ENCODE results near the gene MLST8.

Gene MLST8

DNA sequence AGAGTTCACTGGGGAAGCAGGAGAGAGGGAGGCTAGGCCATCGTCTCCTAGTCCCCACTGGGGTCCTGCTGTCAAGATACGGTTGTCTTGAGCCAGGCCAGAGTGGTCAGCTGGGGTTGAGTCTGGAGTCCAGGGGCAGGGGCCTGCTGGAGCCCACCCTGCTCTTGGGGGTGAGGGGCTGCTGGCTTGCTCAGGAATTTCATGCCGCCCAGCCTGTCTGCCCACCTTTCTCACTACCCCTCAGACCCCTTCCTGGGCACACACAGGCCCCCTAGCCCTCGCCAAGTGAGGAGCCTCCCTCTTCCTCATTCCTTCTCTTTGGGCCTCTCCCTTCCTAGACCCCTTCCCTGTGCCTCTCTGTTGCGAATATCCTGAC lies 48.4 kb upstream of the MLST8 start:
- Histone ChIP-seq H3K9me3 (ENCODE audit: control insufficient read depth, insufficient read depth, low read depth, low read length) (no peaks in the 10 kb centered on the region), H3K27ac (ENCODE audit: extremely low read depth, low read depth, low read length) (no peak overlapping the region), H3K36me3 (ENCODE audit: control insufficient read depth in 2 of 2, insufficient read depth in 1 of 2, low read length in 2 of 2) (peaks cover 0 to 34% of the 10 kb centered on the region in 2 experiments; a peak in 2 of 3 replicates), H3K4me1 (ENCODE audit: control insufficient read depth, insufficient read depth, low read length) (no peaks in the 10 kb centered on the region), H3K4me3 (ENCODE audit: low read depth, low read length) (peak overlapping the region; percentile 19)
- POLR2A ChIA-PET = no interaction called here
- TF ChIP-seq, protein P1, sequence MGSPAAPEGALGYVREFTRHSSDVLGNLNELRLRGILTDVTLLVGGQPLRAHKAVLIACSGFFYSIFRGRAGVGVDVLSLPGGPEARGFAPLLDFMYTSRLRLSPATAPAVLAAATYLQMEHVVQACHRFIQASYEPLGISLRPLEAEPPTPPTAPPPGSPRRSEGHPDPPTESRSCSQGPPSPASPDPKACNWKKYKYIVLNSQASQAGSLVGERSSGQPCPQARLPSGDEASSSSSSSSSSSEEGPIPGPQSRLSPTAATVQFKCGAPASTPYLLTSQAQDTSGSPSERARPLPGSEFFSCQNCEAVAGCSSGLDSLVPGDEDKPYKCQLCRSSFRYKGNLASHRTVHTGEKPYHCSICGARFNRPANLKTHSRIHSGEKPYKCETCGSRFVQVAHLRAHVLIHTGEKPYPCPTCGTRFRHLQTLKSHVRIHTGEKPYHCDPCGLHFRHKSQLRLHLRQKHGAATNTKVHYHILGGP (tag by site-specific recombination; IDR thresholded peaks at IDR 0.05) = no peak
- TF ChIP-seq, protein P2, sequence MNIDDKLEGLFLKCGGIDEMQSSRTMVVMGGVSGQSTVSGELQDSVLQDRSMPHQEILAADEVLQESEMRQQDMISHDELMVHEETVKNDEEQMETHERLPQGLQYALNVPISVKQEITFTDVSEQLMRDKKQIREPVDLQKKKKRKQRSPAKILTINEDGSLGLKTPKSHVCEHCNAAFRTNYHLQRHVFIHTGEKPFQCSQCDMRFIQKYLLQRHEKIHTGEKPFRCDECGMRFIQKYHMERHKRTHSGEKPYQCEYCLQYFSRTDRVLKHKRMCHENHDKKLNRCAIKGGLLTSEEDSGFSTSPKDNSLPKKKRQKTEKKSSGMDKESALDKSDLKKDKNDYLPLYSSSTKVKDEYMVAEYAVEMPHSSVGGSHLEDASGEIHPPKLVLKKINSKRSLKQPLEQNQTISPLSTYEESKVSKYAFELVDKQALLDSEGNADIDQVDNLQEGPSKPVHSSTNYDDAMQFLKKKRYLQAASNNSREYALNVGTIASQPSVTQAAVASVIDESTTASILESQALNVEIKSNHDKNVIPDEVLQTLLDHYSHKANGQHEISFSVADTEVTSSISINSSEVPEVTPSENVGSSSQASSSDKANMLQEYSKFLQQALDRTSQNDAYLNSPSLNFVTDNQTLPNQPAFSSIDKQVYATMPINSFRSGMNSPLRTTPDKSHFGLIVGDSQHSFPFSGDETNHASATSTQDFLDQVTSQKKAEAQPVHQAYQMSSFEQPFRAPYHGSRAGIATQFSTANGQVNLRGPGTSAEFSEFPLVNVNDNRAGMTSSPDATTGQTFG (tag by site-specific recombination; IDR thresholded peaks at IDR 0.05; ENCODE audit: borderline replicate concordance) = no peak
- TF ChIP-seq ZNF155 (tag by site-specific recombination; IDR thresholded peaks at IDR 0.05) (no peak), ZNF624 (tag by site-specific recombination; IDR thresholded peaks at IDR 0.05) (no peak), ZNF664 (tag by site-specific recombination; IDR thresholded peaks at IDR 0.05) (no peak), ZNF211 (tag by site-specific recombination; IDR thresholded peaks at IDR 0.05; ENCODE audit: low read depth) (no peak), OSR2 (tag by site-specific recombination; IDR thresholded peaks at IDR 0.05) (no peak), ZNF175 (tag by site-specific recombination; IDR thresholded peaks at IDR 0.05) (no peak)
- TF ChIP-seq, protein P3, sequence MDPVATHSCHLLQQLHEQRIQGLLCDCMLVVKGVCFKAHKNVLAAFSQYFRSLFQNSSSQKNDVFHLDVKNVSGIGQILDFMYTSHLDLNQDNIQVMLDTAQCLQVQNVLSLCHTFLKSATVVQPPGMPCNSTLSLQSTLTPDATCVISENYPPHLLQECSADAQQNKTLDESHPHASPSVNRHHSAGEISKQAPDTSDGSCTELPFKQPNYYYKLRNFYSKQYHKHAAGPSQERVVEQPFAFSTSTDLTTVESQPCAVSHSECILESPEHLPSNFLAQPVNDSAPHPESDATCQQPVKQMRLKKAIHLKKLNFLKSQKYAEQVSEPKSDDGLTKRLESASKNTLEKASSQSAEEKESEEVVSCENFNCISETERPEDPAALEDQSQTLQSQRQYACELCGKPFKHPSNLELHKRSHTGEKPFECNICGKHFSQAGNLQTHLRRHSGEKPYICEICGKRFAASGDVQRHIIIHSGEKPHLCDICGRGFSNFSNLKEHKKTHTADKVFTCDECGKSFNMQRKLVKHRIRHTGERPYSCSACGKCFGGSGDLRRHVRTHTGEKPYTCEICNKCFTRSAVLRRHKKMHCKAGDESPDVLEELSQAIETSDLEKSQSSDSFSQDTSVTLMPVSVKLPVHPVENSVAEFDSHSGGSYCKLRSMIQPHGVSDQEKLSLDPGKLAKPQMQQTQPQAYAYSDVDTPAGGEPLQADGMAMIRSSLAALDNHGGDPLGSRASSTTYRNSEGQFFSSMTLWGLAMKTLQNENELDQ (tag by site-specific recombination; IDR thresholded peaks at IDR 0.05; ENCODE audit: low read depth) = no peak
- CTCF ChIA-PET = interaction anchor here (1.8 kb wide), 1 partner anchor 38 kb away, joined by 7 read pairs; no protein-coding TSS in a partner anchor

DNA sequence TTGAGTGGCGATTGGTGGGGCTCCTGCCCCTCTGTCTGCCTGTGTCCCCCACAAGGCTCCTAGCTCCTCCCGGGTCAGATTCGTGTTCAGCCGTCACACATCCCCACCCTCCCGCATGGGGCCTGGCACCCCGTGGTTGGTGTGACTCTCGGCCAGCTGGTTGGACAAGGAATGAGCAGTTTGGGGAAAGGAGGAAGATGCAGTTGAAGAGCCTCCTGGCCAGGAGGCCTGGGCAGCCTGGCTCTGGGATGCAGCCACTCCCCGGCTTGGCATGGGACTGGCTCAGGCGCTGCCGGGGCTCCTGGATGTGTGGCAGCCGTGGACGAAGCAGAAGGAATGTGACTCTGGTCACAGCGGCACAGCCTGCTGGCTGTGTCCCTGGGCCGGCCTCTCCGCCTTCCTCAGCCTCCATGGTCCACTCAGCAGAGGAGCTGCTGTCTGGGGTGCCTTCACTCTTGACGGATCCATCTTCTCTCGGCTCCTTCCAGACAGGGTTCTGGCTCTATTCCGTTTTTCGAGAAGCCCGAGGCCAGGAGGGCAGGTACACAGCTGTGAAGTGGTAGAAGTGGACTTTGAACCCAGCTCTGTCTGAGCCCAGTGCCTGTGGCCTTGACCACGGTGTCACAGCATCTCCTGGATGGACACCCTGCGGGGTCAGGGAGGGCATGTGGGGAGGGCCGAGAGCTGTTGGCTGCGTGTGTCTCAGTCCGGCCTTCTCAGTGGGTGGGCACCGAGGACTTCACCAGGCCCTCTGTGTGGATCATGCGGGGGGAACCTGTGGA lies 47.6 kb upstream of the MLST8 start:
- no peaks in the 10 kb centered on the region for H3K9me3 ChIP-seq (ENCODE audit: control insufficient read depth, insufficient read depth, low read depth, low read length)
- peaks cover 0 to 26% of the 10 kb centered on the region in 2 experiments; a peak in 2 of 3 replicates for H3K36me3 ChIP-seq (ENCODE audit: control insufficient read depth in 2 of 2, insufficient read depth in 1 of 2, low read length in 2 of 2)
- TF ChIP-seq, protein P4, sequence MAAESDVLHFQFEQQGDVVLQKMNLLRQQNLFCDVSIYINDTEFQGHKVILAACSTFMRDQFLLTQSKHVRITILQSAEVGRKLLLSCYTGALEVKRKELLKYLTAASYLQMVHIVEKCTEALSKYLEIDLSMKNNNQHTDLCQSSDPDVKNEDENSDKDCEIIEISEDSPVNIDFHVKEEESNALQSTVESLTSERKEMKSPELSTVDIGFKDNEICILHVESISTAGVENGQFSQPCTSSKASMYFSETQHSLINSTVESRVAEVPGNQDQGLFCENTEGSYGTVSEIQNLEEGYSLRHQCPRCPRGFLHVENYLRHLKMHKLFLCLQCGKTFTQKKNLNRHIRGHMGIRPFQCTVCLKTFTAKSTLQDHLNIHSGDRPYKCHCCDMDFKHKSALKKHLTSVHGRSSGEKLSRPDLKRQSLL (tag by site-specific recombination; IDR thresholded peaks at IDR 0.05) = peak; percentile 31; the same call in 1 of the 2 replicates
- no peak for TF ChIP-seq ZNF585B (tag by site-specific recombination; IDR thresholded peaks at IDR 0.05)
- H3K27ac ChIP-seq (ENCODE audit: extremely low read depth, low read depth, low read length) = no peak overlapping the region
- ChIA-PET CTCF (interaction anchor here (1.0 to 1.8 kb wide), 2 partner anchors 13 to 37 kb away, joined by 3 to 7 read pairs; no protein-coding TSS in a partner anchor), POLR2A (interaction anchor here (0.7 to 1.6 kb wide), 2 partner anchors 79 to 100 kb away, joined by 3 to 4 read pairs; partner anchors contain the start of gene DNASE1L2)
- H3K4me3 ChIP-seq (ENCODE audit: low read depth, low read length) = no peak overlapping the region
- no peaks in the 10 kb centered on the region for H3K4me1 ChIP-seq (ENCODE audit: control insufficient read depth, insufficient read depth, low read length)

DNA sequence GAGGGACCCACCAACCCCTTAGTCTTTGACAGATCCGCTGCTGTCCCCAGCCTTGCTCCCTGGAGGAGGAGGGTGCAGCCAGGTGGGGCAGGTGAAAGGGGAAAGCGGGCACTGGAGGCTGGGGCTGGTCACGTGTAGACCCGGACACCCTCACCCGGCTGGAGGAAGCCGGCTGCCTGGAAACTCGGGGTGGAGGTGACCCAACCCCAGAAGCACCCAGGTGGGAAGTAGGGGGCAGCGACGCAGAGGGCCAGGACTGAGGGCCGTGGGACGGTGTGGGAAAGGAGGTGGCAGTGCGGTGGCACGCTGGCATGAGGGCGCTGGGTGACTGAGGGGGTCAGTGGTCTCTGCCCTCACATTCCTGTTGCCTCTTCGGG lies 47.0 kb upstream of the MLST8 start:
- POLR2A ChIA-PET = interaction anchor here (0.7 to 1.6 kb wide), 2 partner anchors 78 to 100 kb away, joined by 3 to 4 read pairs; partner anchors contain the start of gene DNASE1L2
- CTCF ChIA-PET = interaction anchor here (1.0 kb wide), 1 partner anchor 12 kb away, joined by 3 read pairs; no protein-coding TSS in a partner anchor
- Histone ChIP-seq H3K36me3 (ENCODE audit: control insufficient read depth in 2 of 2, insufficient read depth in 1 of 2, low read length in 2 of 2) (peaks cover 0 to 20% of the 10 kb centered on the region in 2 experiments; a peak in 1 of 3 replicates), H3K4me3 (ENCODE audit: low read depth, low read length) (no peak overlapping the region), H3K4me1 (ENCODE audit: control insufficient read depth, insufficient read depth, low read length) (no peaks in the 10 kb centered on the region), H3K27ac (ENCODE audit: extremely low read depth, low read depth, low read length) (no peak overlapping the region), H3K9me3 (ENCODE audit: control insufficient read depth, insufficient read depth, low read depth, low read length) (no peaks in the 10 kb centered on the region)
- TF ChIP-seq, protein P5, sequence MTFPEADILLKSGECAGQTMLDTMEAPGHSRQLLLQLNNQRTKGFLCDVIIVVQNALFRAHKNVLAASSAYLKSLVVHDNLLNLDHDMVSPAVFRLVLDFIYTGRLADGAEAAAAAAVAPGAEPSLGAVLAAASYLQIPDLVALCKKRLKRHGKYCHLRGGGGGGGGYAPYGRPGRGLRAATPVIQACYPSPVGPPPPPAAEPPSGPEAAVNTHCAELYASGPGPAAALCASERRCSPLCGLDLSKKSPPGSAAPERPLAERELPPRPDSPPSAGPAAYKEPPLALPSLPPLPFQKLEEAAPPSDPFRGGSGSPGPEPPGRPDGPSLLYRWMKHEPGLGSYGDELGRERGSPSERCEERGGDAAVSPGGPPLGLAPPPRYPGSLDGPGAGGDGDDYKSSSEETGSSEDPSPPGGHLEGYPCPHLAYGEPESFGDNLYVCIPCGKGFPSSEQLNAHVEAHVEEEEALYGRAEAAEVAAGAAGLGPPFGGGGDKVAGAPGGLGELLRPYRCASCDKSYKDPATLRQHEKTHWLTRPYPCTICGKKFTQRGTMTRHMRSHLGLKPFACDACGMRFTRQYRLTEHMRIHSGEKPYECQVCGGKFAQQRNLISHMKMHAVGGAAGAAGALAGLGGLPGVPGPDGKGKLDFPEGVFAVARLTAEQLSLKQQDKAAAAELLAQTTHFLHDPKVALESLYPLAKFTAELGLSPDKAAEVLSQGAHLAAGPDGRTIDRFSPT (tag by site-specific recombination; IDR thresholded peaks at IDR 0.05) = peak; percentile 50; the same call in 1 of the 2 replicates
- TF ChIP-seq ZNF701 (tag by site-specific recombination; IDR thresholded peaks at IDR 0.05) = no peak

Measured in HEK293 (cell line).